Neural cell (in vitro differentiated cells): ENCODE results near the gene ADGRF3.

ENCODE experiments used
- MXI1 ChIP-seq: fragments of 450-650 bp; conservative IDR thresholded peaks from 2 replicates; pipeline ENCODE4 v1.6.1; 2014; ENCODE audit warnings: antibody characterized with exemption, mild to moderate bottlenecking; ENCODE audit not compliant: poor library complexity, severe bottlenecking
- TF ChIP-seq, protein P1 (sequence below): fragments of 450-650 bp; IDR thresholded peaks from 2 replicates; pipeline ENCODE4 v1.5.1; 2014; ENCODE audit warnings: antibody characterized with exemption, mild to moderate bottlenecking, moderate library complexity; ENCODE audit not compliant: poor library complexity, severe bottlenecking

DNA sequence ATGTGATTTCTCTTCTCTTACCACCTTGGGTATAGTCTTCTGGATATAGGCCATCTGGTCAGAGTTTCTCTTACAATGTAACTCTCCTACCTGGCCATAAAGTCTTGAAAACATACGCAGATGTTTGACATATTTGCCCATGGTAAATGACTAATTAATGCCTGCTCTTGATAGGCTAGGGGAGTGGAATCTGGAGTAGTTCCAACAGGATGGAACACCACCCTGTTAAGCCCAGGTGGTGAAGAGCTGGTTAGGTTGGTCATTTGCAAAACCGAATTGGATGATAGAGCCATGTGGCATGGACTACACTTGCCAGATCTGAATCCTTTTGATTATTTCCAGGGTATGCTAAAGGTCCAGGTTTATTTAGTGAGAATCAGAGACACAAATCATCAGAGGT, 65.4 kb downstream of the ADGRF3 start:
- TF ChIP-seq MXI1: no peak
- TF ChIP-seq, protein P1, sequence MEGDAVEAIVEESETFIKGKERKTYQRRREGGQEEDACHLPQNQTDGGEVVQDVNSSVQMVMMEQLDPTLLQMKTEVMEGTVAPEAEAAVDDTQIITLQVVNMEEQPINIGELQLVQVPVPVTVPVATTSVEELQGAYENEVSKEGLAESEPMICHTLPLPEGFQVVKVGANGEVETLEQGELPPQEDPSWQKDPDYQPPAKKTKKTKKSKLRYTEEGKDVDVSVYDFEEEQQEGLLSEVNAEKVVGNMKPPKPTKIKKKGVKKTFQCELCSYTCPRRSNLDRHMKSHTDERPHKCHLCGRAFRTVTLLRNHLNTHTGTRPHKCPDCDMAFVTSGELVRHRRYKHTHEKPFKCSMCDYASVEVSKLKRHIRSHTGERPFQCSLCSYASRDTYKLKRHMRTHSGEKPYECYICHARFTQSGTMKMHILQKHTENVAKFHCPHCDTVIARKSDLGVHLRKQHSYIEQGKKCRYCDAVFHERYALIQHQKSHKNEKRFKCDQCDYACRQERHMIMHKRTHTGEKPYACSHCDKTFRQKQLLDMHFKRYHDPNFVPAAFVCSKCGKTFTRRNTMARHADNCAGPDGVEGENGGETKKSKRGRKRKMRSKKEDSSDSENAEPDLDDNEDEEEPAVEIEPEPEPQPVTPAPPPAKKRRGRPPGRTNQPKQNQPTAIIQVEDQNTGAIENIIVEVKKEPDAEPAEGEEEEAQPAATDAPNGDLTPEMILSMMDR: no peak
